Endothelial cell of umbilical vein (primary cell): ENCODE data around the gene MTMR6. TPM values are rescaled to one million over a fixed set of nuclear protein-coding genes. Genes with fewer than 3 reads are reported as not detected.

Experiments
- BruUV-seq: library from RNA; stranded (reverse); fragments of 400-500 nt; replicated peaks from 2 replicates; lab custom pipeline; 2021; lab: Mats Ljungman, UMichigan
- CTCF ChIA-PET: fragments of 300-600, 350-600 bp; sonication (Branson Sonifier 250); formaldehyde crosslinking; loops from one replicate; lab custom pipeline; 2021; ENCODE audit warnings: antibody characterized with exemption, inconsistent platforms; lab: Charles Lee
- POLR2A ChIA-PET: fragments of 300-600, 350-600 bp; sonication (Branson Sonifier 250); formaldehyde crosslinking; loops from one replicate; lab custom pipeline; 2021; ENCODE audit warnings: antibody characterized with exemption, inconsistent platforms; lab: Charles Lee
- DNase-seq: peaks from one replicate; pipeline ENCODE4 v3.0.0-alpha.2; 2011; ENCODE audit warnings: low read depth, low spot score
- FAIRE-seq: peaks from 2 replicates; lab custom pipeline; 2011; peaks lifted over from hg19 to GRCh38; lab: Jason Lieb, UNC
- H2AFZ ChIP-seq: 2 replicates; pipeline ENCODE4 v1.6.0; 2012; ENCODE audit warnings: low read depth, low read length, control low read depth, inconsistent platforms
- H3K27ac ChIP-seq: 2 replicates; pipeline ENCODE4 v1.5.1; 2011; ENCODE audit warnings: low read depth, mild to moderate bottlenecking, control low read depth, low read length, moderate library complexity; ENCODE audit not compliant: insufficient read depth
- H3K27me3 ChIP-seq, 2 experiments: 2 replicates each; pipeline versions ENCODE4 v1.6.0 to v1.6.1; 2011; ENCODE audit warnings: low read length in 2 of 2, mixed read lengths in 1 of 2; ENCODE audit not compliant: control insufficient read depth in 2 of 2, insufficient read depth in 2 of 2
- H3K36me3 ChIP-seq, 2 experiments: 2 replicates in 1 of 2; 3 replicates in 1 of 2; pipeline ENCODE4 v1.5.1; 2011; ENCODE audit warnings: low read length in 2 of 2, mild to moderate bottlenecking in 1 of 2, moderate library complexity in 1 of 2; ENCODE audit not compliant: control insufficient read depth in 2 of 2, insufficient read depth in 2 of 2; ENCODE audit errors: extremely low read depth in 1 of 2
- H3K4me1 ChIP-seq: 3 replicates; pipeline ENCODE4 v1.5.1; 2011; ENCODE audit warnings: mild to moderate bottlenecking, low read length; ENCODE audit not compliant: control insufficient read depth, insufficient read depth; ENCODE audit errors: extremely low read depth
- H3K4me2 ChIP-seq: 2 replicates; pipeline ENCODE4 v1.6.1; 2011; ENCODE audit warnings: low read length, control low read depth, mixed read lengths; ENCODE audit not compliant: insufficient read depth
- H3K4me3 ChIP-seq, 3 experiments: fragments of 200-600 bp in 1 of 3; sonication (generic), shearing (Covaris generic) in 1 of 3; replicated peaks in 1 of 3; 2 replicates each; pipeline ENCODE4 v1.5.1; 2011 to 2016; ENCODE audit warnings: control low read depth in 3 of 3, low read length in 3 of 3, mild to moderate bottlenecking in 2 of 3, inconsistent platforms in 1 of 3, low read depth in 1 of 3, moderate library complexity in 1 of 3; ENCODE audit not compliant: insufficient read depth in 1 of 3
- H3K79me2 ChIP-seq: 2 replicates; pipeline ENCODE4 v1.6.0; 2012; ENCODE audit warnings: low read length, inconsistent platforms; ENCODE audit not compliant: control insufficient read depth, insufficient read depth
- H3K9ac ChIP-seq: replicated peaks from 2 replicates; pipeline ENCODE3; 2011; ENCODE audit warnings: low read length, control low read depth; ENCODE audit not compliant: insufficient read depth; ENCODE audit errors: extremely low read depth
- H3K9me1 ChIP-seq: replicated peaks from 3 replicates; pipeline ENCODE4 v1.6.0; 2011; ENCODE audit warnings: mild to moderate bottlenecking, low read length; ENCODE audit not compliant: control insufficient read depth, insufficient read depth; ENCODE audit errors: extremely low read depth
- H3K9me3 ChIP-seq: replicated peaks from 2 replicates; pipeline ENCODE4 v1.5.1; 2012; ENCODE audit warnings: low read length, inconsistent platforms; ENCODE audit not compliant: control insufficient read depth, insufficient read depth
- H4K20me1 ChIP-seq: replicated peaks from 2 replicates; pipeline ENCODE3; 2011; ENCODE audit warnings: mild to moderate bottlenecking, low read length; ENCODE audit not compliant: control insufficient read depth, insufficient read depth; ENCODE audit errors: extremely low read depth
- EZH2 ChIP-seq: IDR thresholded peaks from 2 replicates; pipeline ENCODE4 v1.6.1; 2012; ENCODE audit warnings: borderline replicate concordance, low read depth, mild to moderate bottlenecking, moderate library complexity, low read length, inconsistent platforms; ENCODE audit not compliant: severe bottlenecking
- FOS ChIP-seq: IDR thresholded peaks from 2 replicates; pipeline ENCODE4 v1.6.1; 2011; ENCODE audit warnings: mild to moderate bottlenecking, low read length, moderate library complexity, borderline replicate concordance; ENCODE audit not compliant: insufficient read depth
- GATA2 ChIP-seq: IDR thresholded peaks from 2 replicates; pipeline ENCODE4 v1.7.0; 2011; ENCODE audit warnings: low read depth, mild to moderate bottlenecking, moderate library complexity, mixed read lengths, low read length; ENCODE audit not compliant: insufficient read length, insufficient read depth
- JUN ChIP-seq: IDR thresholded peaks from 2 replicates; pipeline ENCODE4 v1.6.1; 2011; ENCODE audit warnings: borderline replicate concordance, low read depth; ENCODE audit not compliant: insufficient read length, insufficient read depth
- MYC ChIP-seq: IDR thresholded peaks from one replicate; pipeline ENCODE4 v1.6.1; 2011; ENCODE audit warnings: mild to moderate bottlenecking, low read depth, low read length
- POLR2A ChIP-seq: IDR thresholded peaks from 2 replicates; pipeline ENCODE4 v1.6.1; 2012; ENCODE audit warnings: low read depth, mild to moderate bottlenecking, control low read depth, low read length
- POLR2AphosphoS5 ChIP-seq: IDR thresholded peaks from 2 replicates; pipeline ENCODE4 v1.6.1; 2012; ENCODE audit warnings: low read depth, mild to moderate bottlenecking, control low read depth, low read length, moderate library complexity; ENCODE audit not compliant: insufficient read depth
- dilution Hi-C: fragments of 300-500 bp; cut with MboI; formaldehyde crosslinking; loops from one replicate; pipeline ENCODE4 v1.15.0; 2019; ENCODE audit warnings: low sequenced_read_pairs; ENCODE audit not compliant: extremely low pct_ligation_motif_present
- intact Hi-C: fragments of 100-400 bp; cut with micrococcal nuclease; formaldehyde crosslinking; loops from one replicate; pipeline ENCODE4 v1.10.0; 2022
- polyA plus RNA-seq, 4 experiments: library from polyadenylated mRNA; depleted of rRNA in 3 of 4; stranded (reverse) in 3 of 4; unstranded in 1 of 4; fragments of >200 nt; gene quantifications; 2 replicates each; pipeline versions ENCODE4 v1.2.1 to v1.2.3, GENCODE V29; 2011 to 2012; ENCODE audit warnings: missing spikeins in 1 of 4
- total RNA-seq: library from RNA; stranded (reverse); gene quantifications from 2 replicates; pipeline ENCODE4 v1.2.3, GENCODE V29; 2021
- TF ChIP-seq, protein P1 (sequence below): IDR thresholded peaks from 2 replicates; pipeline ENCODE4 v1.6.1; 2011; ENCODE audit not compliant: insufficient read depth, insufficient read length
- TF ChIP-seq, protein P2 (sequence below), 2 donors: IDR thresholded peaks; 1 replicate in 1 of 2; 2 replicates in 1 of 2; pipeline ENCODE4 v1.5.1; 2011; ENCODE audit warnings: low read length in 2 of 2, mild to moderate bottlenecking in 2 of 2, moderate library complexity in 2 of 2, control low read depth in 1 of 2, inconsistent platforms in 1 of 2, low read depth in 1 of 2; ENCODE audit not compliant: insufficient read depth in 1 of 2; ENCODE audit errors: extremely low read depth in 1 of 2

MTMR6 gene
- total and polyA plus RNA-seq, 2 donors (not counting 3 experiments of a cell fraction or from before 2014, with no cell fraction given) = 10.2 to 20.9 TPM

DNA sequence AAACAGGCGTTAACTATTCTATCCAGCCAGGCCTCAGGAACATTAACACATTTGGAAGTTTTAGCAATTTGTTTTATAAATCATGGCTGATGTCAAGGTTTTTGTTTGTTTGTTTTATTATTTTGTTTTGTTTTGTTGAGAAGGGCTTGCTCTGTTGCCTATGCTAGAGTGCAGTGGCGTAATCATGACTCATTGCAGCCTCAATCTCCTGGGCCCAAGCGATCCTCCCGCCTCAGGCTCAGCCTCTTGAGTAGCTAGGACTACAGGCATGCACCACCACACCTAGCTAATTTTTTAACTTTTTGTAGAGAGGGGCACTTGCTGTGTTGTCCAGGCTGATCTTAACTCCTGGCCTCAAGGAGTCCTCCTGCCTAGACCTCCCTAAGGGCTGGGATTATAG, 42.4 kb upstream of the MTMR6 start:
- Histone ChIP-seq H3K4me3 (no peak overlapping the region), H3K36me3 (peaks cover 11 to 41% of the 10 kb centered on the region in 2 experiments), H3K9me3 (no peaks in the 10 kb centered on the region), H3K27me3 (no peaks in the 10 kb centered on the region), H4K20me1 (peaks cover 3% of the 10 kb centered on the region), H3K4me2 (no peak overlapping the region), H3K4me1 (no peaks in the 10 kb centered on the region), H3K9ac (no peak overlapping the region), H3K79me2 (peaks cover 16% of the 10 kb centered on the region), H2AFZ (no peak overlapping the region), H3K9me1 (no peaks in the 10 kb centered on the region), H3K27ac (no peak overlapping the region)
- dilution Hi-C loops = no loop called here
- POLR2A ChIA-PET = no interaction called here
- BruUV-seq = no TSS peak
- TF ChIP-seq, protein P1, sequence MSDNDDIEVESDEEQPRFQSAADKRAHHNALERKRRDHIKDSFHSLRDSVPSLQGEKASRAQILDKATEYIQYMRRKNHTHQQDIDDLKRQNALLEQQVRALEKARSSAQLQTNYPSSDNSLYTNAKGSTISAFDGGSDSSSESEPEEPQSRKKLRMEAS = no peak
- TF ChIP-seq POLR2AphosphoS5 (no peak), EZH2 (no peak), GATA2 (no peak), POLR2A (no peak), MYC (no peak), JUN (no peak), FOS (no peak)
- TF ChIP-seq, protein P2, sequence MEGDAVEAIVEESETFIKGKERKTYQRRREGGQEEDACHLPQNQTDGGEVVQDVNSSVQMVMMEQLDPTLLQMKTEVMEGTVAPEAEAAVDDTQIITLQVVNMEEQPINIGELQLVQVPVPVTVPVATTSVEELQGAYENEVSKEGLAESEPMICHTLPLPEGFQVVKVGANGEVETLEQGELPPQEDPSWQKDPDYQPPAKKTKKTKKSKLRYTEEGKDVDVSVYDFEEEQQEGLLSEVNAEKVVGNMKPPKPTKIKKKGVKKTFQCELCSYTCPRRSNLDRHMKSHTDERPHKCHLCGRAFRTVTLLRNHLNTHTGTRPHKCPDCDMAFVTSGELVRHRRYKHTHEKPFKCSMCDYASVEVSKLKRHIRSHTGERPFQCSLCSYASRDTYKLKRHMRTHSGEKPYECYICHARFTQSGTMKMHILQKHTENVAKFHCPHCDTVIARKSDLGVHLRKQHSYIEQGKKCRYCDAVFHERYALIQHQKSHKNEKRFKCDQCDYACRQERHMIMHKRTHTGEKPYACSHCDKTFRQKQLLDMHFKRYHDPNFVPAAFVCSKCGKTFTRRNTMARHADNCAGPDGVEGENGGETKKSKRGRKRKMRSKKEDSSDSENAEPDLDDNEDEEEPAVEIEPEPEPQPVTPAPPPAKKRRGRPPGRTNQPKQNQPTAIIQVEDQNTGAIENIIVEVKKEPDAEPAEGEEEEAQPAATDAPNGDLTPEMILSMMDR (IDR thresholded peaks at IDR 0.05; ENCODE audit: extremely low read depth in 1 of 2, insufficient read depth in 1 of 2, low read depth in 1 of 2, low read length in 2 of 2) = no peak
- CTCF ChIA-PET = interaction anchor here (0.6 kb wide), 1 partner anchor 12 kb away, joined by 3 read pairs; no protein-coding TSS in a partner anchor
- intact Hi-C loops = no loop called here
- FAIRE-seq (no peak), DNase-seq (no peak)
